NCI-H510A (cell line): ENCODE data around the gene STAU1.
"Not testable (repeated sequence)": the region's sequence is repeated elsewhere in the genome, so short reads cannot be mapped to it uniquely, and the experiment has no call there.

Experiments used
- DNase-seq: peaks from one replicate; lab custom pipeline; 2025; lab: John Stamatoyannopoulos, UW

STAU1 gene

GRCh38 chr20:49203011-49203410, 14.9 kb upstream of the STAU1 start:
- DNase-seq, result no peak

- no peak for DNase-seq
Measured at GRCh38 chr20:49199729-49200293, 11.7 kb upstream of the STAU1 start.

- not testable (repeated sequence) for DNase-seq
Measured at GRCh38 chr20:49192944-49193518, 4.9 kb upstream of the STAU1 start.

GRCh38 chr20:49187330-49187850, 744 bp downstream of the STAU1 start:
- DNase-seq, result no peak

GRCh38 chr20:49186535-49187329, 1.4 kb downstream of the STAU1 start:
- no peak for DNase-seq

- DNase-seq, result no peak
Measured at GRCh38 chr20:49185071-49185761, 2.9 kb downstream of the STAU1 start.

GRCh38 chr20:49184691-49185070, 3.5 kb downstream of the STAU1 start:
- no peak for DNase-seq

GRCh38 chr20:49184084-49184501, 4.0 kb downstream of the STAU1 start:
- not testable (repeated sequence) for DNase-seq

GRCh38 chr20:49183444-49183843, 4.7 kb downstream of the STAU1 start:
- no peak for DNase-seq

GRCh38 chr20:49181265-49181877, 6.8 kb downstream of the STAU1 start:
- DNase-seq, result no peak

GRCh38 chr20:49179368-49180277, 8.5 kb downstream of the STAU1 start:
- DNase-seq, result no peak

GRCh38 chr20:49174183-49174582, 14.0 kb downstream of the STAU1 start:
- no peak for DNase-seq

- no peak for DNase-seq
Measured at GRCh38 chr20:49172413-49172812, 15.7 kb downstream of the STAU1 start.

- DNase-seq, result no peak
Measured at GRCh38 chr20:49171909-49172308, 16.2 kb downstream of the STAU1 start.

GRCh38 chr20:49170714-49171113, 17.4 kb downstream of the STAU1 start:
- DNase-seq, result no peak

GRCh38 chr20:49169547-49169946, 18.6 kb downstream of the STAU1 start:
- no peak for DNase-seq

- not testable (repeated sequence) for DNase-seq
Measured at GRCh38 chr20:49168864-49169263, 19.3 kb downstream of the STAU1 start.

- no peak for DNase-seq
Measured at GRCh38 chr20:49167811-49168507, 20.2 kb downstream of the STAU1 start.

- DNase-seq, result no peak
Measured at GRCh38 chr20:49166534-49167449, 21.3 kb downstream of the STAU1 start.
